H1 (cell line): ENCODE data around the gene CACNA2D3. TPM values are rescaled to one million over a fixed set of nuclear protein-coding genes. Genes with fewer than 3 reads are reported as not detected.

Experiments used
- CTCF ChIA-PET: fragments of 300-600 bp; sonication (Branson Sonifier 250); formaldehyde crosslinking; loops from one replicate; lab custom pipeline; 2021; ENCODE audit not compliant: partially characterized antibody; lab: Charles Lee
- POLR2A ChIA-PET: fragments of 300-600 bp; sonication (Branson Sonifier 250); formaldehyde crosslinking; loops from one replicate; lab custom pipeline; 2021; ENCODE audit warnings: inconsistent platforms; ENCODE audit not compliant: partially characterized antibody; lab: Charles Lee
- DNase-seq, 2 experiments: peaks; one replicate each; pipeline versions ENCODE4 v3.0.0 to v3.0.0-alpha.2; 2010 to 2022; ENCODE audit warnings: low spot score in 2 of 2, low read depth in 1 of 2, mixed read lengths in 1 of 2
- FAIRE-seq: peaks from 2 replicates; lab custom pipeline; 2011; peaks lifted over from hg19 to GRCh38; lab: Jason Lieb, UNC
- H2AFZ ChIP-seq: 2 replicates; pipeline ENCODE4 v1.8.1; 2012; ENCODE audit warnings: low read length, inconsistent platforms
- H2AK5ac ChIP-seq: 2 replicates; pipeline ENCODE4 v1.6.1; 2013; ENCODE audit warnings: low read depth, low read length
- H2BK120ac ChIP-seq: replicated peaks from 2 replicates; pipeline ENCODE3; 2013; ENCODE audit warnings: low read depth, low read length, inconsistent platforms
- H2BK12ac ChIP-seq: 2 replicates; pipeline ENCODE4 v1.6.1; 2013; ENCODE audit warnings: low read depth, low read length
- H2BK15ac ChIP-seq: 2 replicates; pipeline ENCODE4 v1.6.1; 2013; ENCODE audit warnings: low read length
- H2BK20ac ChIP-seq: 2 replicates; pipeline ENCODE4 v1.6.1; 2013; ENCODE audit warnings: low read length
- H2BK5ac ChIP-seq: 2 replicates; pipeline ENCODE4 v1.6.1; 2013; ENCODE audit warnings: low read depth, low read length
- H3K14ac ChIP-seq: 2 replicates; pipeline ENCODE4 v1.6.1; 2013; ENCODE audit warnings: inconsistent platforms; ENCODE audit not compliant: insufficient read length
- H3K18ac ChIP-seq: 2 replicates; pipeline ENCODE4 v1.6.1; 2013; ENCODE audit warnings: low read length; ENCODE audit errors: extremely low read depth
- H3K23ac ChIP-seq: 2 replicates; pipeline ENCODE4 v1.6.1; 2013; ENCODE audit warnings: inconsistent platforms; ENCODE audit not compliant: insufficient read length
- H3K23me2 ChIP-seq: 2 replicates; pipeline ENCODE4 v1.6.1; 2013; ENCODE audit warnings: low read depth, low read length
- H3K27ac ChIP-seq: 2 replicates; pipeline ENCODE4 v1.6.1; 2011; ENCODE audit warnings: low read depth, low read length, inconsistent platforms
- H3K27me3 ChIP-seq, 4 experiments: replicated peaks in 1 of 4; 1 replicate in 1 of 4; 2 replicates in 3 of 4; pipeline versions ENCODE4 v1.6.1 to v1.8.1; 2011 to 2013; ENCODE audit warnings: low read length in 3 of 4, mild to moderate bottlenecking in 3 of 4, inconsistent platforms in 2 of 4, mixed read lengths in 2 of 4, moderate library complexity in 1 of 4; ENCODE audit not compliant: control insufficient read depth in 3 of 4, insufficient read depth in 3 of 4; ENCODE audit errors: extremely low read depth in 1 of 4
- H3K36me3 ChIP-seq, 4 experiments: 2 replicates each; pipeline versions ENCODE4 v1.6.1 to v1.8.1; 2011 to 2013; ENCODE audit warnings: mild to moderate bottlenecking in 4 of 4, low read length in 3 of 4, moderate library complexity in 2 of 4, control low read depth in 1 of 4, inconsistent platforms in 1 of 4; ENCODE audit not compliant: insufficient read depth in 4 of 4, control insufficient read depth in 2 of 4
- H3K4ac ChIP-seq: replicated peaks from 2 replicates; pipeline ENCODE3; 2013; ENCODE audit warnings: low read length, low read depth, mixed read lengths, inconsistent platforms; ENCODE audit not compliant: insufficient read length
- H3K4me1 ChIP-seq, 4 experiments: replicated peaks in 1 of 4; 1 replicate in 1 of 4; 2 replicates in 3 of 4; pipeline versions ENCODE4 v1.6.1 to v1.8.1; 2011 to 2013; ENCODE audit warnings: low read length in 3 of 4, inconsistent platforms in 2 of 4, mixed read lengths in 1 of 4; ENCODE audit not compliant: insufficient read depth in 4 of 4, control insufficient read depth in 3 of 4
- H3K4me2 ChIP-seq, 2 experiments: 2 replicates each; pipeline versions ENCODE4 v1.6.1 to v1.8.1; 2011 to 2013; ENCODE audit warnings: low read depth in 2 of 2, low read length in 2 of 2, control low read depth in 1 of 2, inconsistent platforms in 1 of 2, mild to moderate bottlenecking in 1 of 2; ENCODE audit not compliant: insufficient read depth in 1 of 2
- H3K4me3 ChIP-seq, 4 experiments: fragments of 200-600, 300-600 bp in 1 of 4; sonication (generic), shearing (Covaris generic), sonication (Bioruptor Twin) in 1 of 4; 2 replicates each; pipeline versions ENCODE4 v1.5.1 to v1.8.1; 2011 to 2016; ENCODE audit warnings: low read length in 4 of 4, low read depth in 3 of 4, control low read depth in 2 of 4, inconsistent platforms in 2 of 4, mild to moderate bottlenecking in 2 of 4, mixed read lengths in 1 of 4, moderate library complexity in 1 of 4; ENCODE audit not compliant: insufficient read depth in 2 of 4; ENCODE audit errors: extremely low read depth in 1 of 4
- H3K56ac ChIP-seq: replicated peaks from 2 replicates; pipeline ENCODE3; 2013; ENCODE audit warnings: low read depth, mild to moderate bottlenecking, mixed read lengths, low read length, inconsistent platforms; ENCODE audit not compliant: insufficient read length
- H3K79me1 ChIP-seq: 2 replicates; pipeline ENCODE4 v1.6.1; 2013; ENCODE audit warnings: low read depth, low read length, control low read depth
- H3K79me2 ChIP-seq, 2 experiments: 2 replicates each; pipeline versions ENCODE4 v1.6.1 to v1.8.1; 2012 to 2013; ENCODE audit warnings: low read length in 2 of 2, mild to moderate bottlenecking in 2 of 2, inconsistent platforms in 1 of 2; ENCODE audit not compliant: insufficient read depth in 2 of 2, control insufficient read depth in 1 of 2
- H3K9ac ChIP-seq, 4 experiments: replicated peaks in 1 of 4; 1 replicate in 1 of 4; 2 replicates in 3 of 4; pipeline versions ENCODE4 v1.6.1 to v1.8.1; 2011 to 2013; ENCODE audit warnings: low read depth in 3 of 4, low read length in 3 of 4, control low read depth in 2 of 4, mild to moderate bottlenecking in 2 of 4, moderate library complexity in 2 of 4, inconsistent platforms in 1 of 4; ENCODE audit errors: extremely low read depth in 1 of 4
- H3K9me3 ChIP-seq, 2 experiments: 2 replicates each; pipeline versions ENCODE4 v1.6.1 to v1.8.1; 2012 to 2013; ENCODE audit warnings: mild to moderate bottlenecking in 2 of 2, moderate library complexity in 2 of 2, control low read depth in 1 of 2, inconsistent platforms in 1 of 2, low read depth in 1 of 2, low read length in 1 of 2, mixed read lengths in 1 of 2; ENCODE audit not compliant: insufficient read depth in 2 of 2
- H4K20me1 ChIP-seq, 2 experiments: replicated peaks in 1 of 2; 2 replicates each; pipeline versions ENCODE3 to v1.8.1; 2011 to 2013; ENCODE audit warnings: inconsistent platforms in 2 of 2, low read length in 2 of 2, mild to moderate bottlenecking in 1 of 2; ENCODE audit not compliant: insufficient read depth in 2 of 2, control insufficient read depth in 1 of 2
- H4K5ac ChIP-seq: 2 replicates; pipeline ENCODE4 v1.6.1; 2013; ENCODE audit warnings: low read length, low read depth, mixed read lengths, inconsistent platforms; ENCODE audit not compliant: insufficient read length
- H4K8ac ChIP-seq: 2 replicates; pipeline ENCODE4 v1.8.0; 2013; ENCODE audit warnings: mild to moderate bottlenecking, moderate library complexity, low read length, inconsistent platforms; ENCODE audit not compliant: insufficient read depth; ENCODE audit errors: extremely low read depth
- H4K91ac ChIP-seq: replicated peaks from 2 replicates; pipeline ENCODE3; 2013; ENCODE audit warnings: low read length, mixed read lengths, inconsistent platforms; ENCODE audit not compliant: insufficient read length
- CBX5 ChIP-seq: fragments of 300-800, 300-1000 bp; sonication (generic); IDR thresholded peaks from 2 replicates; pipeline ENCODE4 v1.7.1; 2016; ENCODE audit warnings: antibody characterized with exemption, low read length, low read depth
- CBX8 ChIP-seq: fragments of 300-800, 300-1000 bp; sonication (generic); IDR thresholded peaks from 2 replicates; pipeline ENCODE4 v1.7.1; 2016; ENCODE audit warnings: low read depth, low read length, borderline replicate concordance
- EGR1 ChIP-seq: IDR thresholded peaks from 2 replicates; pipeline ENCODE4 v1.6.1; 2011; ENCODE audit warnings: low read depth, low read length, borderline replicate concordance
- FOSL1 ChIP-seq: IDR thresholded peaks from 2 replicates; pipeline ENCODE4 v1.6.1; 2011; ENCODE audit warnings: mild to moderate bottlenecking, low read depth, low read length, moderate library complexity; ENCODE audit not compliant: insufficient read depth
- GABPA ChIP-seq: IDR thresholded peaks from 2 replicates; pipeline ENCODE4 v1.6.1; 2011; ENCODE audit warnings: mild to moderate bottlenecking, low read length, moderate library complexity, borderline replicate concordance; ENCODE audit not compliant: insufficient read depth
- KDM4A ChIP-seq: IDR thresholded peaks from one replicate; pipeline ENCODE4 v1.7.1; 2012; ENCODE audit warnings: low read depth, mild to moderate bottlenecking, moderate library complexity, low read length, inconsistent platforms; ENCODE audit not compliant: severe bottlenecking
- NRF1 ChIP-seq: IDR thresholded peaks from 2 replicates; pipeline ENCODE4 v1.6.1; 2011; ENCODE audit warnings: mild to moderate bottlenecking, low read depth, low read length, improper control_type of control experiment
- POLR2A ChIP-seq, 2 experiments: IDR thresholded peaks; 1 replicate in 1 of 2; 2 replicates in 1 of 2; pipeline ENCODE4 v1.6.1; 2011; ENCODE audit warnings: low read depth in 2 of 2, low read length in 2 of 2, mild to moderate bottlenecking in 2 of 2; ENCODE audit errors: control extremely low read depth in 1 of 2
- RNF2 ChIP-seq: fragments of 200-900, 300-1000 bp; sonication (generic); IDR thresholded peaks from 2 replicates; pipeline ENCODE4 v1.7.1; 2016; ENCODE audit warnings: borderline replicate concordance, low read depth, mild to moderate bottlenecking, antibody characterized with exemption, low read length; ENCODE audit not compliant: poor library complexity, severe bottlenecking; ENCODE audit errors: missing control alignments
- SAP30 ChIP-seq: fragments of 300-600 bp; sonication (generic); IDR thresholded peaks from 2 replicates; pipeline ENCODE4 v1.7.1; 2012; ENCODE audit warnings: low read length, moderate library complexity, mild to moderate bottlenecking, inconsistent platforms; ENCODE audit not compliant: insufficient read depth, insufficient replicate concordance
- SIX5 ChIP-seq: IDR thresholded peaks from 2 replicates; pipeline ENCODE4 v1.6.1; 2011; ENCODE audit warnings: mild to moderate bottlenecking, low read depth, low read length
- SP2 ChIP-seq: IDR thresholded peaks from 2 replicates; pipeline ENCODE4 v1.6.1; 2012; ENCODE audit warnings: mild to moderate bottlenecking, low read length, inconsistent platforms
- SRF ChIP-seq: IDR thresholded peaks from 2 replicates; pipeline ENCODE4 v1.6.1; 2011; ENCODE audit warnings: mild to moderate bottlenecking, low read depth, low read length, moderate library complexity
- SUZ12 ChIP-seq: fragments of 200-600 bp; sonication (generic); IDR thresholded peaks from 2 replicates; pipeline ENCODE4 v1.6.1; 2012; ENCODE audit warnings: mild to moderate bottlenecking, inconsistent platforms, low read length, moderate library complexity, mixed read lengths
- WGBS, 2 experiments: shearing (Covaris generic) in 1 of 2; methylation state at CpG; one replicate each; pipeline versions ENCODE4 v1.1.6 to v1.1.7; 2013 to 2015; ENCODE audit warnings: low lambda C conversion rate in 2 of 2, mixed read lengths in 2 of 2, inconsistent platforms in 1 of 2, low coverage in 1 of 2, missing lambda C conversion rate in 1 of 2; ENCODE audit not compliant: insufficient replicate concordance in 2 of 2, insufficient coverage in 1 of 2, insufficient read length in 1 of 2; ENCODE audit errors: extremely low coverage in 1 of 2, missing lambda C conversion rate in 1 of 2; 5-methylcytosine and 5-hydroxymethylcytosine counted together
- polyA plus RNA-seq, 7 experiments: library from polyadenylated mRNA; depleted of rRNA in 3 of 7; stranded (reverse) in 5 of 7; unstranded in 2 of 7; fragments of >200 nt in 5 of 7; fragments of 200-250 nt in 2 of 7; gene quantifications; 1 replicate in 5 of 7; 2 replicates in 1 of 7; 4 replicates in 1 of 7; pipeline versions ENCODE4 v1.2.1 to v1.2.3, GENCODE V29; 2011 to 2013; ENCODE audit warnings: missing spikeins in 2 of 7, mixed read lengths in 2 of 7
- total RNA-seq: library from RNA; stranded (reverse); fragmentation: NEBNext Ultra II Directional; extraction: Animal tissue kit (Norgen Biotek cat#: 25700); gene quantifications from 2 replicates; pipeline ENCODE4 v1.2.1, GENCODE V29; 2021

The CACNA2D3 gene
- total and polyA plus RNA-seq, 2 of the 8 experiments (the other 6 are each of a cell fraction or from before 2014, with no cell fraction given) = 1.5 to 1.8 TPM

DNA sequence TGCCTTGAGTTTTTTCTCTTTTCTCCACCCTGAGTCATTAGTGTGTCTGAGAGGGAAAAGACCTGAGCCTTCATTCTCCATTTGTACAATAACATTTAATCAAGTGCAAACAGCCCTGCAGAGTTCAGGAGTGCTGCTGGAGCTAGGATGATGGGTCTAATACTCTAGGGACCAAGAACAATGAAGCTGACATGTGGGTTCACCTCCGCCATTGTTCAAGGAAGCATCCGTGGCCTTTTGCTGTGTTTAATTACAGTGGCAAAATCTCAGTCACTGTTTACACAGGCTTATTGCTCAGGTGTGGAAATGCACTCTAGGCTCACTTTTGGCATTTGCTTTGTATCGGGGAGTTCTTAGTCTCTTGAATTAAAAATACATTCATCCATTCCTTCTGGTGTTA is 545.9 kb downstream of the CACNA2D3 start:
- Histone ChIP-seq H3K14ac (no peak overlapping the region), H4K8ac (no peak overlapping the region), H2AFZ (no peak overlapping the region), H2BK120ac (peak overlapping the region; percentile 44), H2AK5ac (no peak overlapping the region), H3K4me1 (peaks cover 3 to 23% (median 13%) of the 10 kb centered on the region in 4 experiments; a peak in 4 of 7 replicates), H3K18ac (no peak overlapping the region), H2BK20ac (peak overlapping the region; percentile 63; the same call in 1 of the 2 replicates), H2BK12ac (no peak overlapping the region; the same call in 1 of the 2 replicates), H3K27ac (no peak overlapping the region), H3K9me3 (no peaks in the 10 kb centered on the region), H3K4me3 (no peak overlapping the region), H3K4me2 (no peak overlapping the region), H4K20me1 (no peaks in the 10 kb centered on the region)
- no peak for FAIRE-seq
- CTCF ChIA-PET = no interaction called here
- no peak for DNase-seq
- 88% methylated on average over 3 of the region's 3 CpGs; no CpG with 5 or more reads in 1 of the 2 experiments for WGBS, 2 experiments
- POLR2A ChIA-PET = interaction anchor here (0.8 kb wide), 1 partner anchor 10 kb away, joined by 3 read pairs; no protein-coding TSS in a partner anchor
- TF ChIP-seq RNF2 (no peak), SIX5 (no peak), SRF (no peak), POLR2A (IDR thresholded peaks at IDR 0.05; ENCODE audit: control extremely low read depth in 1 of 2, low read depth in 2 of 2, low read length in 2 of 2) (no peak), GABPA (no peak), SAP30 (no peak), SP2 (no peak), CBX5 (no peak), KDM4A (no peak), SUZ12 (no peak), EGR1 (no peak), FOSL1 (no peak), CBX8 (no peak), NRF1 (no peak)
- TF ChIP-seq, all 59 proteins: peak for 0
- H3K9ac ChIP-seq = no peak overlapping the region
- H3K23me2 ChIP-seq = no peaks in the 10 kb centered on the region
- no peak overlapping the region for H3K56ac ChIP-seq
- no peaks in the 10 kb centered on the region for H3K36me3 ChIP-seq
- no peak overlapping the region for H4K5ac ChIP-seq
- H3K27me3 ChIP-seq = no peaks in the 10 kb centered on the region
- H3K4ac ChIP-seq = peak overlapping the region; percentile 18
- peaks cover 2 to 6% of the 10 kb centered on the region in 2 experiments; a peak in 1 of 4 replicates for H3K79me2 ChIP-seq
- H3K23ac ChIP-seq = no peak overlapping the region
- H2BK15ac ChIP-seq = 0 out of 2 replicates have a peak overlapping the region, but pooled peaks have one; percentile 40
- no peak overlapping the region for H4K91ac ChIP-seq
- no peaks in the 10 kb centered on the region; the same call in 1 of the 2 replicates for H3K79me1 ChIP-seq
- H2BK5ac ChIP-seq = 0 out of 2 replicates have a peak overlapping the region, but pooled peaks have one; percentile 11
